Left lobe of liver (tissue), 2 donors: ENCODE measurements around the gene NFATC3. TPM values are rescaled to one million over a fixed set of nuclear protein-coding genes. Genes with fewer than 3 reads are reported as not detected.

Source experiments
- ATAC-seq: fragments of 200-7000 bp; cut with Tn5 transposase; one replicate; pipeline ENCODE4 v1.9.1; 2020; ENCODE audit warnings: mild to moderate bottlenecking, moderate library complexity
- DNase-seq: peaks from one replicate; pipeline ENCODE4 v3.0.0-alpha.2; 2020; ENCODE audit warnings: low spot score
- total RNA-seq: library from RNA; stranded (reverse); gene quantifications from one replicate; pipeline ENCODE4 v1.2.1, GENCODE V29; 2021
- donor health status: DM: no; HTN: no; CAD: no; lungs with moderate emphysema.
- donor health status: DM: no; HTN: yes; CAD: no.

The NFATC3 gene
- total RNA-seq, 1 donor from 2014 or later, result 27.6 TPM

- ATAC-seq (no peak), DNase-seq (no peak)
These were observed 158.0 kb downstream of the NFATC3 start for GRCh38 chr16:68242926-68243858.

- ATAC-seq, result peak; percentile 0
- no peak for DNase-seq
These were observed 159.3 kb downstream of the NFATC3 start for GRCh38 chr16:68244481-68244902.

- peak; percentile 97 for DNase-seq
- peak; percentile 86 for ATAC-seq
These were observed 160.0 kb downstream of the NFATC3 start, which contains the start of gene PLA2G15 for GRCh38 chr16:68244903-68245853. TSS of gene PLA2G15 (plus strand) at chr16:68245373. CDS start at chr16:68245427, 54 bp downstream.

GRCh38 chr16:68246121-68246520 lies 161.0 kb downstream of the NFATC3 start:
- DNase-seq, result no peak

GRCh38 chr16:68246666-68247065 lies 161.5 kb downstream of the NFATC3 start:
- ATAC-seq (no peak), DNase-seq (no peak)

More at GRCh38 chr16:68246121-68246520, 161.0 kb downstream of the NFATC3 start:
- ATAC-seq, result no peak

GRCh38 chr16:68247400-68247799 lies 162.2 kb downstream of the NFATC3 start:
- ATAC-seq, result no peak
- no peak for DNase-seq

- ATAC-seq (peak; percentile 70), DNase-seq (peak; percentile 83)
These were observed 162.8 kb downstream of the NFATC3 start for GRCh38 chr16:68247932-68248331.

GRCh38 chr16:68249371-68249770 lies 164.2 kb downstream of the NFATC3 start:
- DNase-seq, result no peak
- ATAC-seq, result no peak

GRCh38 chr16:68250951-68251350 lies 165.8 kb downstream of the NFATC3 start:
- DNase-seq, result no peak
- no peak for ATAC-seq

GRCh38 chr16:68251832-68252231 lies 166.7 kb downstream of the NFATC3 start:
- ATAC-seq (no peak), DNase-seq (no peak)

- DNase-seq (no peak), ATAC-seq (no peak)
These were observed 167.2 kb downstream of the NFATC3 start for GRCh38 chr16:68252383-68252782.

GRCh38 chr16:68253721-68254120 lies 168.6 kb downstream of the NFATC3 start:
- ATAC-seq (no peak), DNase-seq (no peak)

GRCh38 chr16:68255712-68256111 lies 170.5 kb downstream of the NFATC3 start:
- ATAC-seq, result no peak
- DNase-seq, result no peak

GRCh38 chr16:68257251-68257905 lies 172.2 kb downstream of the NFATC3 start:
- no peak for ATAC-seq
- no peak for DNase-seq

GRCh38 chr16:68257906-68258800 lies 173.0 kb downstream of the NFATC3 start:
- no peak for DNase-seq
- ATAC-seq, result no peak

GRCh38 chr16:68259007-68259825 lies 174.0 kb downstream of the NFATC3 start:
- ATAC-seq (no peak), DNase-seq (no peak)

- no peak for DNase-seq
- no peak for ATAC-seq
These were observed 178.5 kb downstream of the NFATC3 start for GRCh38 chr16:68263559-68264127.
